ENCODE measurements around the gene EVC2.

Gene EVC2

GRCh38 chr4:5554376-5554775, 154.0 kb downstream of the EVC2 start:
- no peak for DNase-seq

- no peak for DNase-seq
Observed at GRCh38 chr4:5553801-5554200, 154.6 kb downstream of the EVC2 start.

GRCh38 chr4:5552451-5552850, 155.9 kb downstream of the EVC2 start:
- no peak for DNase-seq

GRCh38 chr4:5547651-5548249, 160.6 kb downstream of the EVC2 start:
- no peak for DNase-seq

GRCh38 chr4:5545271-5545670, 163.1 kb downstream of the EVC2 start:
- DNase-seq = no peak

- DNase-seq = no peak
Observed at GRCh38 chr4:5544762-5545161, 163.6 kb downstream of the EVC2 start.

- DNase-seq = no peak
Observed at GRCh38 chr4:5543681-5544080, 164.7 kb downstream of the EVC2 start.

GRCh38 chr4:5541169-5541568, 167.2 kb downstream of the EVC2 start:
- DNase-seq = no peak

GRCh38 chr4:5539584-5539983, 168.8 kb downstream of the EVC2 start:
- no peak for DNase-seq

- DNase-seq = no peak
Observed at GRCh38 chr4:5532100-5532499, 176.3 kb downstream of the EVC2 start.

GRCh38 chr4:5528031-5528436, 180.3 kb downstream of the EVC2 start:
- DNase-seq = no peak

- DNase-seq = no peak
Observed at GRCh38 chr4:5527211-5527610, 181.1 kb downstream of the EVC2 start.

GRCh38 chr4:5526080-5526846, 182.1 kb downstream of the EVC2 start:
- no peak for DNase-seq

GRCh38 chr4:5524446-5525299, 183.7 kb downstream of the EVC2 start:
- no peak for DNase-seq

GRCh38 chr4:5517372-5517771, 191.0 kb downstream of the EVC2 start:
- no peak for DNase-seq

- DNase-seq = no peak
Observed at GRCh38 chr4:5515646-5516045, 192.7 kb downstream of the EVC2 start.

Measured in activated CD4-positive, alpha-beta T cell treated with anti-CD3 and anti-CD28 coated beads for 1 hour (primary cell).